Suprapubic skin (tissue), 4 donors: ENCODE measurements around the gene C9orf40.

ENCODE experiments used
- EP300 ChIP-seq: sonication (generic); formaldehyde crosslinking; IDR thresholded peaks from one replicate; pipeline ENCODE4 v1.6.1; 2017; ENCODE audit warnings: antibody characterized with exemption
- POLR2A ChIP-seq, 2 donors: fragments of 450-650 bp; IDR thresholded peaks; one replicate each; pipeline ENCODE4 v1.6.1; 2017; ENCODE audit warnings: antibody characterized with exemption in 2 of 2, mild to moderate bottlenecking in 2 of 2, moderate library complexity in 2 of 2
- POLR2AphosphoS5 ChIP-seq, 3 donors: sonication (generic); formaldehyde crosslinking; IDR thresholded peaks; one replicate each; pipeline ENCODE4 v1.6.1; 2017; ENCODE audit warnings: antibody characterized with exemption in 3 of 3
- TF ChIP-seq, protein P1 (sequence below), 2 donors: fragments of 200-600 bp in 1 of 2; fragments of 450-650 bp in 1 of 2; sonication (generic) in 1 of 2; IDR thresholded peaks; one replicate each; pipeline ENCODE4 v1.5.1; 2016 to 2019; ENCODE audit warnings: antibody characterized with exemption in 2 of 2, mild to moderate bottlenecking in 1 of 2, moderate library complexity in 1 of 2

GRCh38 chr9:74985041-74985440 is 32.3 kb upstream of the C9orf40 start:
- TF ChIP-seq, protein P1, sequence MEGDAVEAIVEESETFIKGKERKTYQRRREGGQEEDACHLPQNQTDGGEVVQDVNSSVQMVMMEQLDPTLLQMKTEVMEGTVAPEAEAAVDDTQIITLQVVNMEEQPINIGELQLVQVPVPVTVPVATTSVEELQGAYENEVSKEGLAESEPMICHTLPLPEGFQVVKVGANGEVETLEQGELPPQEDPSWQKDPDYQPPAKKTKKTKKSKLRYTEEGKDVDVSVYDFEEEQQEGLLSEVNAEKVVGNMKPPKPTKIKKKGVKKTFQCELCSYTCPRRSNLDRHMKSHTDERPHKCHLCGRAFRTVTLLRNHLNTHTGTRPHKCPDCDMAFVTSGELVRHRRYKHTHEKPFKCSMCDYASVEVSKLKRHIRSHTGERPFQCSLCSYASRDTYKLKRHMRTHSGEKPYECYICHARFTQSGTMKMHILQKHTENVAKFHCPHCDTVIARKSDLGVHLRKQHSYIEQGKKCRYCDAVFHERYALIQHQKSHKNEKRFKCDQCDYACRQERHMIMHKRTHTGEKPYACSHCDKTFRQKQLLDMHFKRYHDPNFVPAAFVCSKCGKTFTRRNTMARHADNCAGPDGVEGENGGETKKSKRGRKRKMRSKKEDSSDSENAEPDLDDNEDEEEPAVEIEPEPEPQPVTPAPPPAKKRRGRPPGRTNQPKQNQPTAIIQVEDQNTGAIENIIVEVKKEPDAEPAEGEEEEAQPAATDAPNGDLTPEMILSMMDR (IDR thresholded peaks at IDR 0.05) = no peak
- TF ChIP-seq POLR2A (IDR thresholded peaks at IDR 0.05) (no peak), EP300 (no peak), POLR2AphosphoS5 (IDR thresholded peaks at IDR 0.05) (no peak)
